GF-D8 (cell line): ENCODE results near the gene OTP.
"Not testable (repeated sequence)": the region's sequence is repeated elsewhere in the genome, so short reads cannot be mapped to it uniquely, and the experiment has no call there.

Experiments
- DNase-seq: peaks from one replicate; lab custom pipeline; 2025; lab: John Stamatoyannopoulos, UW

OTP gene

DNA sequence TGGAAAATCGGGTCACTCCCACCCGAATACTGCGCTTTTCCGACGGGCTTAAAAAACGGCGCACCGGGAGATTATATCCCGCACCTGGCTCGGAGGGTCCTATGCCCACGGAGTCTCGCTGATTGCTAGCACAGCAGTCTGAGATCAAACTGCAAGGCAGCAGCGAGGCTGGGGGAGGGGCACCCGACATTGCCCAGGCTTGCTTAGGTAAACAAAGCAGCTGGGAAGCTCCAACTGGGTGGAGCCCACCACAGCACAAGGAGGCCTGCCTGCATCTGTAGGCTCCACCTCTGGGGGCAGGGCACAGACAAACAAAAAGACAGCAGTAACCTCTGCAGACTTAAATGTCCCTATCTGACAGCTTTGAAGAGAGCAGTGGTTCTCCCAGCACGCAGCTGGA, 29.6 kb downstream of the OTP start:
- DNase-seq: not testable (repeated sequence)

GRCh38 chr5:77607324-77607723, 31.2 kb downstream of the OTP start:
- DNase-seq: no peak

GRCh38 chr5:77606279-77606678, 32.2 kb downstream of the OTP start:
- no peak for DNase-seq

- no peak for DNase-seq
Observed at GRCh38 chr5:77599679-77600078, 38.8 kb downstream of the OTP start.

GRCh38 chr5:77590347-77590746, 48.2 kb downstream of the OTP start:
- no peak for DNase-seq

DNA sequence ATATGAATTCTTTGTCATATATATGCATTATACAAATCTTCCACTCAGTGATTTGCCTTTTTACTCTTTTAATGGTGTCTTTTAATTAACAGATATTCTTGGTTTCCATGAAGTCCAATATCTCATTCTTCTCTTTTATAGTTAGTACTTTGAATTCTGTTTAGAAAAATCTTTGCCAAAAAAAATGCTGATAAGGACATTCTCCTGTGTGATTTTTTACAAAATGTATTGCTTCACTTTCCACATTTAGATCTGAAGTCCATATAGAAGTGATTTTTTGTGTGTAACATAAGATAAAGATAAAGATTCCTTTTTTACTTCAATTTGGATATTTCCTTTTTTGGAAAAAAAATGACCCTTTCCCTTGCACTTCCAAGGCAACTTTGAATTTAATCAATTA, 50.3 kb downstream of the OTP start:
- DNase-seq: no peak

DNA sequence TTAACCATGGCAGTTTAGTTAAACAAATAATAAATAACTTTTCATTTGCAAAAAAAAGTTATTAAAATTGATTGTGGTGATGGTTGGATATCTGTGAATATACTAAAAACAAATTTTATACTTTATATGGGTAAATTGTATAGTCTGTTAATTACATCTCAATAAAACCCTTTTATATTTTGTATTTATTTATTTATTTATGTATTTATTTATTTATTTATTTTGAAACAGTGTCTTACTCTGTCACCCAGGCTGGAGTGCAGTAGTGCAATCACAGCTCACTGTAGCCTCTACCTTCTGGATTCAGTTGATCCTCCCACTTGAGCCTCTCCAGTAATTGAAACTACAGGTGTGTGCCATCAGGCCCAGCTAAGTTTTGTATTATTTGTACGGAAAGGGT, 52.4 kb downstream of the OTP start:
- DNase-seq: no peak

- not testable (repeated sequence) for DNase-seq
Observed at GRCh38 chr5:77582143-77582542, 56.4 kb downstream of the OTP start.
